ENCODE results near the gene SPDYA. TPM values are rescaled to one million over a fixed set of nuclear protein-coding genes. Genes with fewer than 3 reads are reported as not detected.

SPDYA gene
- polyA plus RNA-seq, 3 donors = not detected

GRCh38 chr2:28895189-28895893 is 84.7 kb downstream of the SPDYA start:
- H3K27ac ChIP-seq (ENCODE audit: low read depth, low read length) = peak overlapping the region; percentile 73
- WGBS, 3 donors = 0 to 1% (median 1%) methylated on average over 19 of the region's 19 CpGs

DNA sequence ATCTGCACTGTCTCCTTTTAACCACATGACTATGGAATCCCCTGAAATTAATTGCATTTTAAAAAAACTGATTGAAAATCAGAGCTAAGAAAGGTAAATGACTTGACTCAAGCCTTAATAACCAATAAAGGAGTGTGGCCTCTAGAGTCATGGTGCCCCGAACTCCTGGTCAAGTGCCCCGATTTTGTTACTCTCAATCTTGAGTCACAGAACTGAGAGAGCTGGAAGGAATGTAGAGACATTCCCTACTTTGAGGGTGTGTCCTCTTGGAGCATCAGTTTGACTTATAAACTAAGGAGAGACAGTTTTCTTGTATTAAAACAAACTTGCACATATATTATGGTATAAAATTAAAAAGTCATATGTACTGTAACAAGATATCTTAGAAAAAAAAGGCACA is 86.3 kb downstream of the SPDYA start:
- no peak overlapping the region for H3K27ac ChIP-seq (ENCODE audit: low read depth, low read length)
- WGBS, 3 donors = 72 to 78% (median 75%) methylated on average over 2 of the region's 2 CpGs

- 44 to 52% (median 46%) methylated on average over 1 of the region's 1 CpG for WGBS, 3 donors
- H3K27ac ChIP-seq (ENCODE audit: low read depth, low read length) = no peak overlapping the region
Observed at GRCh38 chr2:28898048-28898447, 87.4 kb downstream of the SPDYA start.

Other genes with a start within 250 kb of the SPDYA start
- gene PPP1CB, start 59.0 kb upstream of the SPDYA start, polyA plus RNA-seq = 100 to 1,000 TPM in 1 of 3 donors, 10 to 100 TPM in 2; 25.6 to 110 (median 44.9) TPM
- 10 to 100 TPM in 2 of 3 donors, 1 to 10 TPM in 1; 5.0 to 21.5 (median 10.5) TPM for gene TRMT61B, start 59.5 kb downstream of the SPDYA start, polyA plus RNA-seq
- gene WDR43, start 83.8 kb downstream of the SPDYA start, polyA plus RNA-seq = 10 to 100 TPM; 10.1 to 28.3 (median 21.3) TPM
- 1 to 10 TPM in 1 of 3 donors, under 1 TPM in 2; 0.30 to 3.0 (median 0.31) TPM for gene TOGARAM2, start 170.5 kb downstream of the SPDYA start, polyA plus RNA-seq

Data from adipose tissue (tissue), 3 donors.